Colon (tissue), 2 donors: Measurements from ENCODE around the gene NMB.
"Not testable (repeated sequence)": the region's sequence is repeated elsewhere in the genome, so short reads cannot be mapped to it uniquely, and the experiment has no call there.

Source experiments
- FAIRE-seq: peaks from 2 replicates; lab custom pipeline; 2012; peaks lifted over from hg19 to GRCh38; lab: Jason Lieb, UNC
- donor health status: control.
- donor health status: control.

NMB gene

DNA sequence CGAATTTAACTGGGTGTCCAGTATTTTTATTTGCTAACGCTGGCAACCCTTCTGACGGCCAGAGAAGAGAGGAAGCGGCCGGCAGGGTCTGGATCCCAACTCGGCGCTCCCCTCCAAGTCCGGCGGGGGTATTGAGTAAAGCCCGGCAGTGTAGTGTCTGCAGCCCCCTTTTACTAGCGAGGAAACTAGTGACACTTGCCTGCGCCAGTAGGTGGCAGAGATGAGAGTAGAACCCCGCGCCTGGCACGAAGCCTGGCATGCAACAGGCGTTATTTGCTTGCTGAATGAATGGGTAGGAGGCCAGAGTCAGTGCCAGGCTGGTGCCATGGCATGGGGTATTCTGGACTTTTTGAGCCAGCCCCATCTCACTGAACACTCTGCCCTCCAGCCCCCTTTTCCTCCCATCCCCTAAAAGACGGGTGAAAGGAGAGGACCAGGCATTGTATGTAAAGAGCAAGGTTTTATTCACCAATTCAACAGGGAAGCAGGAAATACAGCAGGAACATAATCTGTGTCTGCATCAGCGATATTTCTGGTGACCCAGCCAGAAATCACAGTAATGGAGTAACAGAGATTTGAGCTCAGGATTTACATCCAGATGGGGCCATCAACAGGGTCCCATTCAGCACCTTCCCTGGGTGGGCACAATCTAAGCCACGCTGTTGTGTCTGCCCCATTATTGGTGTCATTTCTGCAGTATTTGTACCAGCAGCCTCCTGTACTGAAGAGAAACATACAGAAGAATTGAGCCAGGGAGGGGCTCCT, 3.1 kb downstream of the NMB start:
- no peak for FAIRE-seq

DNA sequence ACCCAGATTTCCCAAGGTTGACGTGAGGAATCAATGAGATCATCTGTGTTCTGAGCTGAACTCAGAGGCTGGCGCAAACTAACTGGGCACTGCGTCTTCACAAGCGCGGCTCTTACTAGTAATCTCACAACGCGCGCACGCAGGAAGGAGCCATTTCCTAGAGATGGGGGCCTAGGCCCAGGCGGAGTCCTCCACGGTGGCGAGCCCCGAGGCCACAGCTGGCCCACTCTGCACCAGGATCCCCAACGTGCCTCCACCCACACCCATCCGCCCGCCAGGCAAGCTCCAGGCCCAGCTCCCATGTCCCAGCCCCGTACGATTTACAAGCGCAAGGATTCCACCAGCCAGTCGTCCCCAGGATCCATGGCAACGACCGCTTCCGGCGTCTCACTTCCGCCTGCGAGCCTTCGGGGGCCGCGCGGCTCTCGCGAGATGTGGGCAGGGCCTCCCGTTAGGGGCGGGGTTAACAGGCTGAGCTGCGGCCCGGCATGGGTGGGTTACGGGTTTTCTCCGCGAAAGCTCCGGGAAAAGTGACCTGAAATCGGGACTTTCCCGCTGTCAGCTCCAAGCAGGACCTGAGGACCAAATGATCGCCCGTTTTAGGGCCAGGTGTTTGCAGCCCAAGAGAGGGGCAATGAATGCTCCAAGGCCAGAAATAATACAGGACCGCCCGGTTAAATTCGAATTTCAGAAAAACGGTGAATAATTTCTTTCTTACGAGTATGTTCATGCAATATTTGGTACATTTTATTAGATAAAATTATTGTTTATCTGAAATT, 3.9 kb downstream of the NMB start, which contains the start of gene WDR73:
WDR73 (minus strand) TSS at position 374 of the 779 bp plus-strand sequence; CDS start at position 365, 9 bp downstream.
- FAIRE-seq, result no peak

DNA sequence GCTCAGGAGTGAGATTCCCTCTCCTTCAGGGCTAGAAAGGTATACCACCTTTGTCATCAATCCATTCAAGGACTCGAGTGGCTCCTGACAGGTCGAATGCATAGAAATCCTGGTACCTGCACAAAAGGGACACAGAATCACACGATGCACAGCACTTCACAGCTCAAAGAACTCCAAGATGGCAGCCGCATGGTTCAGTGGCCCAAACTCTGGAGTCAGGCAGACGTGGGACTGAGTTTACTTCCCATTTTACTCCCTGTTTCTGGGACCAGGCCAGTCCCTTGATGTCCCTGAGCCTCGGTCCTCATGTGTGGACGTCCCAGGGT, 4.5 kb downstream of the NMB start:
- no peak for FAIRE-seq

DNA sequence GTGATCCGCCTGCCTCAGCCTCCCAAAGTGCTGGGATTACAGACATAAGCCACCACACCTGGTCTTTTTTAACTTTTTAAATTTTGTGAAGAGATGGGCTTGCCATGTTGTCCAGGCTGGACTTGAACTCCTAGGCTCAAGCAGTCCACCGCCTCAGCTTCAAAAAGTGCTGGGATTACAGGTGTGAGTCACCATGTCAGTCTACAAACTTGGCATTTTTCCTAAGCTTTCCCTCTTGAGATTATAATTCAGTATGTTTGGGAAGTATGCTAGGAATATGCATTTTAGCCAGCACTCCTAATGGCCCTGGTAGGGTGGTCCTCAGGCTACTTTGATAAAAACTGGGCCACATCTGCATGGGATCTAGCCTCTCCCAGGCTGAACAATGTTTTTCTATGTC, 8.3 kb downstream of the NMB start:
- FAIRE-seq, result no peak

DNA sequence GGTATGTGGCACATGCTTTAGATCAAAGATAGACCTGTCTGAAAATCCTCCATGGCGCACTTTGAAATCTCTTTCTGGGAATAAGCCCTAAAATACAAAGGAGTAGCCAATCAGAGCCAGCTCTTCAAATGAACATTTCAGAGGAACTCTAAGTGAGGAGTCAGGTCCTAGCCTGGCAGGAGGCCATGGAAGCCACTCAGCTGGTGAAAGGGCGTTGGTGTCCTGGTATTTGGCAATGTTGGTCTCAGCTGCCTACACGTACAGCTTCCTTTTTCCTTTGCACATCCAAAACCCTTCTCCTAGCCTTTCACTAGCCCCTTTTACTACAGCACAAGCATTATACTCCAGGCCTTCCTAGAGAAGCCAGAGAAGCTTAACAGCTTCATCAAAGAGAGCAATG, 9.5 kb downstream of the NMB start:
- FAIRE-seq, result no peak

DNA sequence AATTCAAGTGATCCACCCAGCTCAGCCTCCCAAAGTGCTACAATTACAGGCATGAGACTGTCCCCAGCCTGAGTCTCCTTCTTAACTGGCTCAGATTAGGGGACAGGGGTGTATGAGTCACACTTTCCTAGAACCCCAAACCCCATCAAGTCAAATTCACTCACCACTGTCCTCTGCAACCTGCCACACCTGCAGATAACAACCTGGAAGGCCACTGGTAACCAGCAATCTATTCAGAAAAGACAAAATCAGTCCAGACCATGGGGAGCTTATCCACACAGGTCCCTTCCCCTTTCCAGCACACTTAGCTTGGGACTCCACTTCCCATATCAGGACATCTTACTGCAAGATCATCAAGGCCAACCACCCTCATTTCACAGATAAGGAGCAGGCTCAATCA, 10.3 kb downstream of the NMB start:
- no peak for FAIRE-seq

DNA sequence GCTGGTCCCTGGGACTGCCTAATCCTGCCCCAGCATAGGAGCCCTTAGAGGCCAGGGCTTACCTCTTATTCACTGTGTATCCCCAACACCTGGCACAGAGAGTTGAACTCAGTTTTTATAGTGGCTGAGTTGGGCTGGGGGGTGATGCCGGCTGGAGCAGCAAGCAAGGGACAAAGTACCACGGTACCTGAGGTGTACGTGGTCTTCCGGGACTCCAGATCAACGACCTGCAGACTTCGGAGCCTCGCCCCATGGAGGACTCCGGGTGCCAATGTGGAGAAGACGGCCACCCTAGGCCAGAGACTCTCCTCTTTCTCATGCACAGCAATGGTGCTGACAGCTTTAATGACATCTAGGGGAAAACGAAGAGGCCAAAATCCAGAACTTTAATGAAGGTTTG, 12.0 kb downstream of the NMB start:
- FAIRE-seq, result no peak

DNA sequence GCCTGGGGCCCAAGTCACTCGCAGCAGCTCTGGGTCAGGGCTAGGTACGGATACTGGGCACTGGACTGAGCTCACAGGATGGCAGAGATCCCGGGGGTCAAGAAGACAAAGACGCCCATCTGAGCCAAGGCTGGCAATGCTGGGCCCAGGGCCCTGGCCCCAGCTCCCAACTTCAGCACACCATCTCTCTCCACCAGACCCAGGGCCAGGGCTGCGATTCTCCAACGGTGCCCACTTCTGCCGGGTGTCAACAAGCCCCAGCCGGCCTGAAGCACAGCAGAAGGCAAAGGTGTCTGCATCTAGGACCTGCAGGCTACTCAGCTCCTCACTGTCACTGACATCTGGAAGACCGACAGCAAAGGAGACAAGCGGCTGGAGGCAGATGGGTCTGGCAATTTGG, 12.5 kb downstream of the NMB start:
- FAIRE-seq, result no peak

DNA sequence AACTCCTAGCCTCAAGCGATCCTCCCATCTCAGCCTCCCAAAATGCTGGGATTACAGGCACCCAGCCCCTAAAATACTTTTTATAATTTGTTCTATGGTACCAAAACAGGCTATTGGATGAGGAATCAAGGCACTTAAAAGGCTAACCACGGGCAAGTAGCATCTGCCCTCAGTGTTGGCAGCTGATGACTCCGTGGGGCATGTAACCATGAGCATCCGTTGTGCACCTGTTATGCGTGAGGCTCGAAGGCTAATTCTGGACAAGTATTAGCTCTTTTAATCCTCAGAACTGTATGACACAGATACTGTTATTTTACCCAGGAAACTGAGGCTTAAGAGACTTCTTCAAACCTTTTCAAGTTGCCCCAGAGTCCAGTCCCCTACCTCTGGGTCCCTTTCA, 14.2 kb downstream of the NMB start:
- no peak for FAIRE-seq

DNA sequence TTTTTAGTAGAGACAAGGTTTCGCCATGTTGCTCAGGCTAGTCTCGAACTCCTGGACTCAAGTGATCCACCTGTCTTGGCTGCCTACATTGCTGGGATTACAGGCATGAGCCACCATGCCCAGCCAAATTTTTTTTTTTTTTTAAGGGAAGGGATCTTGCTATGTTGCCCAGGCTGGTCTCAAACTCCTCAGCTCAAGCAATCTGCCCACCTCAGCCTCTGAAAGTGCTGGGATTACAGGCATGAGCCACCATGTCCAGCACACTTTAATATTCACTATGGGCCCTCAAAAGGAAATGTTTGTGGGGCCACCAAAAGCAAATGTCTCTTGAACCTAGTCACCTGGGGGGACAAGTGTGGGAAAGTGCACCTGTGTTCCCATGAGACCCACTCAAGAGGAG, 15.4 kb downstream of the NMB start:
- not testable (repeated sequence) for FAIRE-seq

DNA sequence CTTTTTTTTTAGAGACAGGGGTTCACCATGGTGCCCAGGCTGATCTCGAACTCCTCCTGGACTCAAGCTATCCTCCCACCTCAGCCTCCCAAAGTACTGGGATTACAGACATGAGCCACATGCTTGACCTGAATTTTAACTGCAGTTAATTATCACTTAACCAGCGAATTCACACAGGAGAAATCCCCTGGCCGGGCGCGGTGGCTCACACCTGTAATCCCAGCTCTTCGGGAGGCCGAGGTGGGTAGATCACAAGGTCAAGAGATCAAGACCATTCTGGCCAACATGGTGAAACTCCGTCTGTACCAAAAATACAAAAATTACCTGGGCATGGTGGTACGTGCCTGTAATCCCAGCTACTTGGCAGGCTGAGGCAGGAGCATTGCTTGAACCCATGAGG, 16.1 kb downstream of the NMB start:
- FAIRE-seq, result not testable (repeated sequence)

DNA sequence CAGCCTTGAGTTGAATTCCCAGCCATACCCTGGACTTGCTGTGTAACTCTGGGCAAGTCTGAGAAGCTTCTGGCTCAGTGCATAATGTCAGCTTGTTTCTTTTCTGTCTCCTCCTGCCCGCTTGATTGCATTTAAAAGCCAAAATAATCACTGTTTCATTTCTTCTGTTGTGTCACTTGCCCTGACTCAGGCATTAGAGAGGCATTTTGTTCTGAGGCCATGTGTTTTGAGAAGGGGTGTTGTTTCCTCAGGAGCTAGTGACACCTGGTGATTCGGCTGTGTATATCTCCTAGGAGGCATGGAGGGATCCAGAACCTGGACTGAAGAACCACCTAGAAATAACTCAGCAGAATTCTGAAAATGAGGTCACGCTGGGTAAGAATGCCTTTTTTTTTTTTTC, 19.9 kb downstream of the NMB start:
- FAIRE-seq, result no peak

DNA sequence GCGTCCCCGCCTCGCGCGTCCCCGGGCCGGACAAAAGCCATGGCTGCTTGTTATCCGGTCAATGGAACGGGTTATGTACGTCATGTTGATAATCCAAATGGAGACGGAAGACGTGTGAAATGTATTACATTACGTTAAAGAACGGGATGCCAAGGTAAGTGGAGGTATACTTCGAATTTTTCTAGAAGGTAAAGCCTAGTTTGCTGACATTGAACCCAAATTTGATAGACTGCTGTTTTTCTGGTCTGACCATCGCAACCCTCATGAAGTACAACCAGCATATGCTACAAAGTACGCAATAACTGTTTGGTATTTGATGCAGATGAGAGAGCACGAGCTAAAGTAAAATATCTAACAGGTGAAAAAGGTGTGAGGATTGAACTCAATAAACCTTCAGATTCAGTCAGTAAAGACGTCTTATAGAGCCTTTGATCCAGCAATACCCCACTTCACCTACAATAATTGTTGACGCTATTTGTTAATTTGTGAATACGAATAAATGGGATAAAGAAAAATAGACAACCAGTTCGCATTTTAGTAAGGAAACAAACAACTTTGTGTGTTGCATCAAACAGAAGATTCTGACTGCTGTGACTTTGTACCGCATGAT, 23.7 kb downstream of the NMB start:
- no peak for FAIRE-seq

DNA sequence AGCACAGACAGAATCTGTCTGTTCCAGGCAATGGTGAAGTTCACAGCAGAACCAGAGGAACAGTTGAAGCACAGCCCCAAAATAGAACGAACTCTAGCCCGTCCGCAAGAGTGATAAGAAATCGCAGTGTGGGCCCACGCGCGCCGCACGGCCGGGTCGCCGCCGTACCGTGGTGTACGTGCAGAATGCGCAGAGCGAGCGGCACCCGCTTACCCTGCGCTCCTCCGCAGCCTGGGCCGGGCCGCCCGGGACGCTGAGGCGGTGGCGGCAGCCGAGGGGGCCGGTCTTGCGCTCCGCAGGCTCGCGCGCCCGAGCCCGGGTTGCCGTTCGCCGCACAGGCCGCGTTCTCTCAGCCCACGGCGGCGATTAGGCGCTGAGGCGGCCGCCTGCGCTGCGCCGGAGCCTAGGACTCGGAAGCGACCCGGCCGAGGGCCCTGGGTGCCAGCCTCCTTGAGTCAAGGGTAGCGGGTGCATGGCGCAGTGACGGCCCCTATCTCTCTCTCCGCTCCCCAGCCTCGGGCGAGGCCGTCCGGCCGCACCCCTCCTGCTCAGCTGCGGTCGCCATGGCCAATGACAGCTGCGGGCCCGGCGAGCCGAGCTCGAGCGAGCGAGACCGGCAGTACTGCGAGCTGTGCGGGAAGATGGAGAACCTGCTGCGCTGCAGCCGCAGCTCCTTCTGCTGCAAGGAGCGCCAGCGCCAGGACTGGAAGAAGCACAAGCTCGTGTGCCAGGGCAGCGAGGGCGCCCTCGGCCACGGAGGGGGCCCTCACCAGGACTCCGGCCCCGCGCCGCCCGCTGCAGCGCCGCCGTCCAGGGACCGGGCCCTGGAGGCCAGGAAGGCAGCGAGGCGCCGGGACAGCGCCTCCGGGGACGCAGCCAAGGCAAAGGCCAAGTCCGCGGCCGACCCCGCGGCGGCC, 24.4 kb downstream of the NMB start:
- no peak for FAIRE-seq

DNA sequence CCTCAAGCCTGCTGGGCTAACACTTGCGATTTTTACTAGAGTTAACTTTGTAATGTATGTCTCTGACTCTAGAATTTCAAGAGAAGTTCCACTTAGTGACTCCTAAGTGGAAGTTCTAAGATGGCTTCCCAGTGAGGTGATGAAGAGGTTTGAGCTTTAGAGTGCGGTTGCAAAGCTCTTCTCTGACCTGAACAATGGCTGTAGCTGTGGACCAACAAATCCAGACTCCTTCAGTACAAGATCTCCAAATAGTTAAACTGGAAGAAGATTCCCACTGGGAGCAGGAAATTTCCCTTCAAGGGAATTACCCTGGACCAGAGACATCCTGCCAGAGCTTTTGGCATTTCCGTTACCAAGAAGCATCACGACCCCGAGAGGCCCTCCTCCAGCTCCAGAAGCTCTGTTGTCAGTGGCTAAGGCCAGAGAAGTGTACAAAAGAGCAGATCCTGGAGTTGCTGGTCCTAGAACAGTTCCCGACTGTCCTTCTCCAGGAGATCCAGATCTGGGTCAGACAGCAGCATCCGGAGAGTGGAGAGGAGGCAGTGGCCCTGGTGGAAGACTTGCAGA, 26.2 kb downstream of the NMB start:
- no peak for FAIRE-seq

DNA sequence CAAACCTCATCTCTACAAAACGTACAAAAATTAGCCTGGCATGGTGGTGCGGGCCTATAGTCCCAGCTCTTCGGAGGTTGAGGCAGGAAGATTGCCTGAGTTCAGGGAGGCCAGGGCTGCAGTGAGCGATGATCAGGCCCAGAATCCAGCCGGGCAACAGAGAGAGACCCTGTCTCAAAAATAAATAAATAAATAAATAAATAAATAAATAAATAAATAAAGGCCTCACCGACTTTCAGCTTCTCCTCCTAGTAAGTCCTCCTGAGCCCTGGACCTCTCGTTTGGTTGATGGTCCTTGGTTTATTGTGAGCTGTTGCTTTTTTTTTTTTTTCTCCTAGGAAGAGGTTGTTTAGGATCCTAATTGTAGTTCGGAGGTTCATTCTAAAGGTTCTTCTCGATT, 29.0 kb downstream of the NMB start:
- no peak for FAIRE-seq

DNA sequence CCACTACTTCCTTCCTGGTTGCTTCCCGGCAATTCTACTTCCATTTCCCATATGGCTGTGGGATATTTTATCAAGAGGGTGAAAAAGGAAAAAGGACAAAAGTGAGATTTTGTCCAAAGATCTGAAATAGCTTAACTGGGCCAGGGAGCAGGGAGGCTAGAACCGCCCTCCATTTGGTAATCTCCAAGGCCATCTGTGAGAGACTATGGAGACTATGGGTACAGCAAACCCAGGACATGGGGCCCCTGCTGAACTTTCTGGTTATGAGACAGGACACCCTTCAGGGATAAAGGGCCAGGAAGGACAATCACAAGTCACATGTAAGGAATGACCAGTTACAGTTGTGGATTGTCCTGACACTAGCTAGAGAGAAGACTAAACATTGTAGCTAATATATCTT, 32.9 kb downstream of the NMB start:
- FAIRE-seq, result no peak

DNA sequence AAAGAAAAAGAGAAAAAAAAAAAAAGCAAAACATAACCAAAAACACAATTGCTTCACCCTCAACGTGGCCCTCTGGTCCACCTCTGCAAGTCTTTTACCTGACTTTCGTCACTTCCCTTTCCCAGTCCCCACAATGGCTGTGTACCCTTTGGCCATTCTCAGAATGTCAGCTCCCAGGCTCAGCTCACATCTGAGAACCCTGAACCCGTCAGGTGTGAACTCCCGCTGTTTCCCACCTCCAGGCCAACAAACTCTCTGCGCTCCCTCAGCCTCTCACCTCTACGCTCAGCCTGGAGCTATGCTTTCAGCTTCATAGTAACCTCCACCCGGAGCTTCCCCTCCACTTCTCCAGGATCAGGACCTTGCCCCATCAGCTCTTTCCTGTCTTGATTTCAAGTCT, 33.6 kb downstream of the NMB start:
- FAIRE-seq, result no peak

DNA sequence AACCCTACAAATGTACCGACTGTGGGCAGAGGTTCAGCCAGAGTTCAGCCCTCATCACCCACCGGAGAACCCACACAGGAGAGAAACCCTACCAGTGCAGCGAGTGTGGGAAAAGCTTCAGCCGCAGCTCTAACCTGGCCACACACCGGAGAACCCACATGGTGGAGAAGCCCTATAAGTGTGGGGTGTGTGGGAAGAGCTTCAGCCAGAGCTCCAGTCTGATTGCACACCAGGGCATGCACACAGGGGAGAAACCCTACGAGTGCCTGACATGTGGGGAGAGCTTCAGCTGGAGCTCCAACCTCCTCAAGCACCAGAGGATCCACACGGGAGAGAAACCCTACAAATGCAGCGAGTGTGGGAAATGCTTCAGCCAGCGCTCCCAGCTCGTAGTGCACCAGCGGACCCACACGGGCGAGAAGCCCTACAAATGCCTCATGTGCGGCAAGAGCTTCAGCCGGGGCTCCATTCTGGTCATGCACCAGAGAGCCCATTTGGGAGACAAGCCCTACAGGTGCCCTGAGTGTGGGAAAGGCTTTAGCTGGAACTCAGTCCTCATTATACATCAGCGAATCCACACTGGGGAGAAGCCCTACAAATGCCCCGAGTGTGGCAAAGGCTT, 36.5 kb downstream of the NMB start:
- no peak for FAIRE-seq

DNA sequence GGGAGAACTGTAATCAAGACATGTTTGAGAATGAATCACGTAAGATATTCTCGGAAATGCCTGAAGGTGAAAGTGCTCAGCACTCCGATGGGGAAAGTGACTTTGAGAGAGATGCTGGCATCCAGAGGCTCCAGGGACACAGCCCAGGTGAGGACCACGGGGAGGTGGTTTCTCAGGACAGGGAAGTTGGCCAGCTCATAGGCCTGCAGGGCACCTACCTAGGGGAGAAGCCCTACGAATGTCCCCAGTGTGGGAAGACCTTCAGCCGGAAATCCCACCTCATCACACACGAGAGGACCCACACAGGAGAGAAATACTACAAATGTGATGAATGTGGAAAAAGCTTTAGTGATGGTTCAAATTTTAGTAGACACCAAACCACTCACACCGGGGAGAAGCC, 37.4 kb downstream of the NMB start:
- no peak for FAIRE-seq

DNA sequence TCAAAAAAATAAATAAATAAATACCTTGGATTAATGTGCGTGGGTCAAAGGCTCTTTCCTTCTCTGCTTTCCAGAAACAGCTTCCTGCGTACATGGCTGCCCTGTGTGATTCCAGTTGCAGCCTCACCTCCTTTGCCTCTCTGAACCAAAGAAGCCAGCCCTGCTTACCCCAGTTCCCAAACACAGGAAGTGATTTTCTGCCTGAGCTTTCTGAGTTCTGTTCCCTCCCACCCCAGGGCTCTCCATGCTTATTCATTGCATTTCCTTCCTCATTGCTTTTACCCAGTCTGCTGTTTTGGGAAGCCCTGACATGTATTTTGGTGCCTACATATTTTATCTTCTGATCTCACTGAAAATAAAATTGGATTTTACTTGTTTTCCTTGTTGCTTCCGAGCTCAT, 41.8 kb downstream of the NMB start:
- no peak for FAIRE-seq

DNA sequence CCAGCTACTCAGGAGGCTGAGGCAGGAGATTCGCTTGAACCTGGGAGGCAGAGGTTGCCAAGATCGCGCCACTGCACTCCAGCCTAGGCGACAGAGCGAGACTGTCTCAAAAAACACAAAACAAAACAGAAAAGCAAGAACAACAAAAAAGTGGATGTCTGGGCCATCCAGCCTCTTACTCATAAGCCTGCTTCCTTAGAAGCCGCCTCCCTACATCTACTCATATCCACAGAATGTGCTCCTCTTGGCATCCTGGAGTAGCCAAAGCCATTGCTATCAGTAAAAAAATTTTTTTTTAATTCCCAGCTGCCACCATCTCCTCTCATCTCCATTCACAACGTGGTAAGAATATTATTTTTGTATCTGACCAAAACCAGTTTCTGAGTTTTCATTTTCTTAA, 46.4 kb downstream of the NMB start:
- FAIRE-seq, result no peak
